ENCODE data around the gene HS3ST3B1.

DNA sequence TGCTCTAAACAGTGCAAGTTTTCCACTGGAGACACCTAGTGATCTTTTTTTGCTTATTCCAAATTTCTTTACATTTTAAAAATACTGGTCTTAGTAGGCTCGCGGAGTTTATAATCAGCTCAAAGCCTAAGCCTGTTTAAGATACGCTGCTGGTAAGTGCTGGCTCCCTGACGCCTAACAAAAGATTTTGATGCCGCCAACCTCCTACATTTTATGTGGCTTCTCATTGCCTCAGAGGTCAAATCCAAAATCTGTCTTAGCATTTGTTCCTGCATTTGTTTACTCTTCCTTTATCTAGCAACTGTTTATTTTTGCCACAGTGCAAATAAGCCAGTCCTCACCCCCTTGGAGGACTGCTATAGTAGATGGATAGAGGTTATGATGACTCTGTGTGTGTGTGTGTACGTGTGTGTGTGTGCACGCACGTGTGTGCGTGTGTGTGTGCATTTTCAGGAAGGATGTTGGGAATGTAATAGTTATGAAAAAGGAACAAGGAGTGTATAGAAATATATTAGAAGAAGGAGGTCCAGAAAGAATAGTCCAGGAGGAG, 24.8 kb downstream of the HS3ST3B1 start:
- TF ChIP-seq, protein P1, sequence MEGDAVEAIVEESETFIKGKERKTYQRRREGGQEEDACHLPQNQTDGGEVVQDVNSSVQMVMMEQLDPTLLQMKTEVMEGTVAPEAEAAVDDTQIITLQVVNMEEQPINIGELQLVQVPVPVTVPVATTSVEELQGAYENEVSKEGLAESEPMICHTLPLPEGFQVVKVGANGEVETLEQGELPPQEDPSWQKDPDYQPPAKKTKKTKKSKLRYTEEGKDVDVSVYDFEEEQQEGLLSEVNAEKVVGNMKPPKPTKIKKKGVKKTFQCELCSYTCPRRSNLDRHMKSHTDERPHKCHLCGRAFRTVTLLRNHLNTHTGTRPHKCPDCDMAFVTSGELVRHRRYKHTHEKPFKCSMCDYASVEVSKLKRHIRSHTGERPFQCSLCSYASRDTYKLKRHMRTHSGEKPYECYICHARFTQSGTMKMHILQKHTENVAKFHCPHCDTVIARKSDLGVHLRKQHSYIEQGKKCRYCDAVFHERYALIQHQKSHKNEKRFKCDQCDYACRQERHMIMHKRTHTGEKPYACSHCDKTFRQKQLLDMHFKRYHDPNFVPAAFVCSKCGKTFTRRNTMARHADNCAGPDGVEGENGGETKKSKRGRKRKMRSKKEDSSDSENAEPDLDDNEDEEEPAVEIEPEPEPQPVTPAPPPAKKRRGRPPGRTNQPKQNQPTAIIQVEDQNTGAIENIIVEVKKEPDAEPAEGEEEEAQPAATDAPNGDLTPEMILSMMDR (IDR thresholded peaks at IDR 0.05): no peak
- TF ChIP-seq POLR2A (IDR thresholded peaks at IDR 0.05): no peak
